ENCODE measurements around the gene SCAF8. TPM values are rescaled to one million over a fixed set of nuclear protein-coding genes. Genes with fewer than 3 reads are reported as not detected.

Gene SCAF8
- total and polyA plus RNA-seq, 8 donors = 34.3 to 57.6 (median 54.7) TPM

- H3K27me3 ChIP-seq = no peaks in the 10 kb centered on the region
- peak; percentile 96 for ATAC-seq
- H3K36me3 ChIP-seq = no peaks in the 10 kb centered on the region
- H3K4me3 ChIP-seq = peak overlapping the region; percentile 93 to 94
- intact Hi-C loops (cut with DNase I) = no loop called here
- H3K27ac ChIP-seq = peak overlapping the region; percentile 100
- H3K9me3 ChIP-seq = no peaks in the 10 kb centered on the region
- no peak for TF ChIP-seq CTCF (IDR thresholded peaks at IDR 0.05)
- H3K4me1 ChIP-seq = peaks cover 0 to 52% of the 10 kb centered on the region in 2 donors
- peak; percentile 95 to 99 (median 98) for DNase-seq
Observed at GRCh38 chr6:154733626-154734382, 588 bp downstream of the SCAF8 start.

- DNase-seq (no peak), ATAC-seq (no peak)
- intact Hi-C loops (cut with DNase I) = no loop called here
- Histone ChIP-seq H3K4me3 (no peak overlapping the region), H3K36me3 (peaks cover 0 to 4% of the 10 kb centered on the region in 2 donors), H3K9me3 (no peaks in the 10 kb centered on the region), H3K27ac (peak overlapping the region in 1 of 2 donors; percentile 46), H3K4me1 (peaks cover 0 to 81% of the 10 kb centered on the region in 2 donors), H3K27me3 (no peaks in the 10 kb centered on the region)
- no peak for TF ChIP-seq CTCF (IDR thresholded peaks at IDR 0.05)
Observed at GRCh38 chr6:154736618-154737259, 3.5 kb downstream of the SCAF8 start.

GRCh38 chr6:154737424-154737823, 4.2 kb downstream of the SCAF8 start:
- no peak overlapping the region for H3K4me3 ChIP-seq
- no peak for DNase-seq
- peaks cover 0 to 8% of the 10 kb centered on the region in 2 donors for H3K36me3 ChIP-seq
- no peak overlapping the region for H3K27ac ChIP-seq
- H3K27me3 ChIP-seq = no peaks in the 10 kb centered on the region
- peaks cover 0 to 76% of the 10 kb centered on the region in 2 donors for H3K4me1 ChIP-seq
- intact Hi-C loops (cut with DNase I) = no loop called here
- ATAC-seq = no peak
- TF ChIP-seq CTCF (IDR thresholded peaks at IDR 0.05) = no peak
- no peaks in the 10 kb centered on the region for H3K9me3 ChIP-seq

- no peaks in the 10 kb centered on the region for H3K9me3 ChIP-seq
- intact Hi-C loops (cut with DNase I) = no loop called here
- no peak overlapping the region for H3K4me3 ChIP-seq
- peaks cover 0 to 8% of the 10 kb centered on the region in 2 donors for H3K36me3 ChIP-seq
- ATAC-seq = no peak
- no peak for DNase-seq
- H3K4me1 ChIP-seq = peaks cover 0 to 75% of the 10 kb centered on the region in 2 donors
- H3K27me3 ChIP-seq = no peaks in the 10 kb centered on the region
- H3K27ac ChIP-seq = no peak overlapping the region
- TF ChIP-seq CTCF (IDR thresholded peaks at IDR 0.05) = no peak
Observed at GRCh38 chr6:154738551-154738961, 5.3 kb downstream of the SCAF8 start.

GRCh38 chr6:154740658-154741057, 7.4 kb downstream of the SCAF8 start:
- Histone ChIP-seq H3K27me3 (no peaks in the 10 kb centered on the region), H3K4me1 (peaks cover 0 to 82% of the 10 kb centered on the region in 2 donors)
- no peak for TF ChIP-seq CTCF (IDR thresholded peaks at IDR 0.05)

More at GRCh38 chr6:154740658-154741057, 7.4 kb downstream of the SCAF8 start:
- Histone ChIP-seq H3K9me3 (no peaks in the 10 kb centered on the region), H3K27ac (no peak overlapping the region), H3K4me3 (no peak overlapping the region), H3K36me3 (peaks cover 0 to 8% of the 10 kb centered on the region in 2 donors)
- DNase-seq (no peak), ATAC-seq (no peak)
- intact Hi-C loops (cut with DNase I) = no loop called here

Data from left lung (tissue), 10 donors.